Stomach (tissue), 4 donors: Measurements from ENCODE around the gene KRT80.

Source experiments
- POLR2A ChIP-seq, 4 donors: fragments of 450-650 bp; IDR thresholded peaks; one replicate each; pipeline ENCODE4 v1.6.1; 2016; ENCODE audit warnings: antibody characterized with exemption in 4 of 4, control low read depth in 2 of 4, mild to moderate bottlenecking in 1 of 4, moderate library complexity in 1 of 4
- POLR2AphosphoS5 ChIP-seq, 3 donors: sonication (generic); formaldehyde crosslinking; IDR thresholded peaks; one replicate each; pipeline ENCODE4 v1.6.1; 2016; ENCODE audit warnings: antibody characterized with exemption in 3 of 3
- TF ChIP-seq, protein P1 (sequence below), 7 experiments: fragments of 450-650 bp in 4 of 7; fragments of 200-600 bp in 3 of 7; sonication (generic) in 3 of 7; IDR thresholded peaks; one replicate each; pipeline ENCODE4 v1.5.1; 2016 to 2019; ENCODE audit warnings: antibody characterized with exemption in 7 of 7, control low read depth in 2 of 7, mild to moderate bottlenecking in 1 of 7

DNA sequence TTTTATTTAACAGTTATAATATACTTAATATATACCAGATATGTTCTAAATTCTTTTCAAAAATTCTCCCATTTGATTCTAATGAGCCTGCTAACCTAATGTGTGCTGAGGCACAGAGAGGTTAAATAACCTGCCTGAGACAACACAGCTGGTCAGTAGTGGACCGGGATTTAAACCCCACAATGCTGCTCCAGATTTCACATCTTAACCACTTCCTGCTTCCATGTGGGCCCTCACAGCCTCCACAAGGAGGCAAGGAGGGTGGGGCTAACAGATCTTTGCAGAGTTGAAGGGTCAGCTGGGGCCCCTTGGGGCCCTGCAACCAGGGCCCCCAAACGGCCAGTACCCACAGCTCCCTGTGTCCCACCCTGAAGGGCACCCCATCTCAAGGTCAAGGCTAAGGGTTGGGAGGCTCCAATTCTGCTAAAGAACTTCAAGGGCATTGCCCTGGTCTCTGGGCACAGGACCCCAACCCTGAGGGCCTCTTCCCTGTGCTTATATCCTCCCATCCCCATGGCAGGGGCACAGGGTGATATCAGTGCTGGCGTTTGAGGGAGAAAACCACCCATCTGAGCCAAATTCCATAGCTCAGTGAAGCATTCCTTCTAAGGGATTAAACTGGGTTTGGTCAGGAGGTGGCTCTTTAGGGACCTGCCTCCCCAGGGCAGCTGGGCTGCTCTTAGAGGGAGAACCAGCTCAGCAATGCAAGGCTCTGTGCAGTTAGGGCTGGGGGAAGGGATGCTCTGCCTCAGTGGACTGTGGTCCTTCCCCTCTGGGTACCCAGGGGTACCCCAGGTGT, 2.2 kb downstream of the KRT80 start:
- TF ChIP-seq, protein P1, sequence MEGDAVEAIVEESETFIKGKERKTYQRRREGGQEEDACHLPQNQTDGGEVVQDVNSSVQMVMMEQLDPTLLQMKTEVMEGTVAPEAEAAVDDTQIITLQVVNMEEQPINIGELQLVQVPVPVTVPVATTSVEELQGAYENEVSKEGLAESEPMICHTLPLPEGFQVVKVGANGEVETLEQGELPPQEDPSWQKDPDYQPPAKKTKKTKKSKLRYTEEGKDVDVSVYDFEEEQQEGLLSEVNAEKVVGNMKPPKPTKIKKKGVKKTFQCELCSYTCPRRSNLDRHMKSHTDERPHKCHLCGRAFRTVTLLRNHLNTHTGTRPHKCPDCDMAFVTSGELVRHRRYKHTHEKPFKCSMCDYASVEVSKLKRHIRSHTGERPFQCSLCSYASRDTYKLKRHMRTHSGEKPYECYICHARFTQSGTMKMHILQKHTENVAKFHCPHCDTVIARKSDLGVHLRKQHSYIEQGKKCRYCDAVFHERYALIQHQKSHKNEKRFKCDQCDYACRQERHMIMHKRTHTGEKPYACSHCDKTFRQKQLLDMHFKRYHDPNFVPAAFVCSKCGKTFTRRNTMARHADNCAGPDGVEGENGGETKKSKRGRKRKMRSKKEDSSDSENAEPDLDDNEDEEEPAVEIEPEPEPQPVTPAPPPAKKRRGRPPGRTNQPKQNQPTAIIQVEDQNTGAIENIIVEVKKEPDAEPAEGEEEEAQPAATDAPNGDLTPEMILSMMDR (IDR thresholded peaks at IDR 0.05): no peak
- TF ChIP-seq POLR2AphosphoS5 (IDR thresholded peaks at IDR 0.05) (no peak), POLR2A (IDR thresholded peaks at IDR 0.05) (no peak)
